ENCODE results near the gene CDIP1. TPM values are rescaled to one million over a fixed set of nuclear protein-coding genes. Genes with fewer than 3 reads are reported as not detected.

Gene CDIP1
- total RNA-seq, 1 donor from 2014 or later: 7.8 TPM

GRCh38 chr16:4570688-4571321, 32.2 kb upstream of the CDIP1 start:
- no peaks in the 10 kb centered on the region for H3K27me3 ChIP-seq (ENCODE audit: control insufficient read depth in 3 of 3, insufficient read depth in 3 of 3, low read length in 3 of 3)
- H3K36me3 ChIP-seq (ENCODE audit: control insufficient read depth in 3 of 3, insufficient read depth in 3 of 3, low read length in 3 of 3): no peaks in the 10 kb centered on the region
- H3K27ac ChIP-seq (ENCODE audit: low read depth, low read length): no peak overlapping the region
- no peaks in the 10 kb centered on the region for H3K9me3 ChIP-seq (ENCODE audit: control insufficient read depth in 3 of 3, low read length in 3 of 3)
- no peak overlapping the region for H3K4me3 ChIP-seq (ENCODE audit: low read length in 3 of 3)
- no peaks in the 10 kb centered on the region for H3K4me1 ChIP-seq (ENCODE audit: control insufficient read depth in 3 of 3, insufficient read depth in 3 of 3, low read length in 3 of 3)
- H3K9ac ChIP-seq (ENCODE audit: low read depth in 1 of 3, low read length in 3 of 3): no peak overlapping the region

GRCh38 chr16:4570086-4570485, 31.5 kb upstream of the CDIP1 start:
- Histone ChIP-seq H3K9me3 (ENCODE audit: control insufficient read depth in 3 of 3, low read length in 3 of 3) (no peaks in the 10 kb centered on the region), H3K36me3 (ENCODE audit: control insufficient read depth in 3 of 3, insufficient read depth in 3 of 3, low read length in 3 of 3) (no peaks in the 10 kb centered on the region), H3K9ac (ENCODE audit: low read depth in 1 of 3, low read length in 3 of 3) (no peak overlapping the region), H3K27me3 (ENCODE audit: control insufficient read depth in 3 of 3, insufficient read depth in 3 of 3, low read length in 3 of 3) (no peaks in the 10 kb centered on the region), H3K27ac (ENCODE audit: low read depth, low read length) (no peak overlapping the region), H3K4me1 (ENCODE audit: control insufficient read depth in 3 of 3, insufficient read depth in 3 of 3, low read length in 3 of 3) (no peaks in the 10 kb centered on the region), H3K4me3 (ENCODE audit: low read length in 3 of 3) (no peak overlapping the region)

- no peak overlapping the region for H3K27ac ChIP-seq (ENCODE audit: low read depth, low read length)
- H3K4me1 ChIP-seq (ENCODE audit: control insufficient read depth in 3 of 3, insufficient read depth in 3 of 3, low read length in 3 of 3): no peaks in the 10 kb centered on the region
- no peaks in the 10 kb centered on the region for H3K9me3 ChIP-seq (ENCODE audit: control insufficient read depth in 3 of 3, low read length in 3 of 3)
- H3K9ac ChIP-seq (ENCODE audit: low read depth in 1 of 3, low read length in 3 of 3): no peak overlapping the region
- no peaks in the 10 kb centered on the region for H3K36me3 ChIP-seq (ENCODE audit: control insufficient read depth in 3 of 3, insufficient read depth in 3 of 3, low read length in 3 of 3)
- no peaks in the 10 kb centered on the region for H3K27me3 ChIP-seq (ENCODE audit: control insufficient read depth in 3 of 3, insufficient read depth in 3 of 3, low read length in 3 of 3)
- no peak overlapping the region for H3K4me3 ChIP-seq (ENCODE audit: low read length in 3 of 3)
Observed at GRCh38 chr16:4566144-4566543, 27.6 kb upstream of the CDIP1 start.

GRCh38 chr16:4564661-4565267, 26.2 kb upstream of the CDIP1 start:
- Histone ChIP-seq H3K9ac (ENCODE audit: low read depth in 1 of 3, low read length in 3 of 3) (no peak overlapping the region), H3K9me3 (ENCODE audit: control insufficient read depth in 3 of 3, low read length in 3 of 3) (no peaks in the 10 kb centered on the region), H3K4me3 (ENCODE audit: low read length in 3 of 3) (no peak overlapping the region), H3K4me1 (ENCODE audit: control insufficient read depth in 3 of 3, insufficient read depth in 3 of 3, low read length in 3 of 3) (no peaks in the 10 kb centered on the region), H3K27me3 (ENCODE audit: control insufficient read depth in 3 of 3, insufficient read depth in 3 of 3, low read length in 3 of 3) (no peaks in the 10 kb centered on the region), H3K27ac (ENCODE audit: low read depth, low read length) (no peak overlapping the region), H3K36me3 (ENCODE audit: control insufficient read depth in 3 of 3, insufficient read depth in 3 of 3, low read length in 3 of 3) (no peaks in the 10 kb centered on the region)

GRCh38 chr16:4561596-4561995, 23.0 kb upstream of the CDIP1 start:
- Histone ChIP-seq H3K9me3 (ENCODE audit: control insufficient read depth in 3 of 3, low read length in 3 of 3) (no peaks in the 10 kb centered on the region), H3K9ac (ENCODE audit: low read depth in 1 of 3, low read length in 3 of 3) (no peak overlapping the region), H3K4me3 (ENCODE audit: low read length in 3 of 3) (no peak overlapping the region), H3K27me3 (ENCODE audit: control insufficient read depth in 3 of 3, insufficient read depth in 3 of 3, low read length in 3 of 3) (peaks cover 0 to 3% (median 0%) of the 10 kb centered on the region in 3 donors), H3K36me3 (ENCODE audit: control insufficient read depth in 3 of 3, insufficient read depth in 3 of 3, low read length in 3 of 3) (no peaks in the 10 kb centered on the region), H3K4me1 (ENCODE audit: control insufficient read depth in 3 of 3, insufficient read depth in 3 of 3, low read length in 3 of 3) (no peaks in the 10 kb centered on the region), H3K27ac (ENCODE audit: low read depth, low read length) (no peak overlapping the region)

- H3K36me3 ChIP-seq (ENCODE audit: control insufficient read depth in 3 of 3, insufficient read depth in 3 of 3, low read length in 3 of 3): no peaks in the 10 kb centered on the region
- peaks cover 0 to 9% (median 0%) of the 10 kb centered on the region in 3 donors for H3K27me3 ChIP-seq (ENCODE audit: control insufficient read depth in 3 of 3, insufficient read depth in 3 of 3, low read length in 3 of 3)
- H3K9ac ChIP-seq (ENCODE audit: low read depth in 1 of 3, low read length in 3 of 3): no peak overlapping the region
- H3K4me3 ChIP-seq (ENCODE audit: low read length in 3 of 3): no peak overlapping the region
- no peak overlapping the region for H3K27ac ChIP-seq (ENCODE audit: low read depth, low read length)
- no peaks in the 10 kb centered on the region for H3K9me3 ChIP-seq (ENCODE audit: control insufficient read depth in 3 of 3, low read length in 3 of 3)
- no peaks in the 10 kb centered on the region for H3K4me1 ChIP-seq (ENCODE audit: control insufficient read depth in 3 of 3, insufficient read depth in 3 of 3, low read length in 3 of 3)
Observed at GRCh38 chr16:4557973-4558372, 19.4 kb upstream of the CDIP1 start.

GRCh38 chr16:4556580-4556979, 18.0 kb upstream of the CDIP1 start:
- no peak overlapping the region for H3K4me3 ChIP-seq (ENCODE audit: low read length in 3 of 3)
- no peaks in the 10 kb centered on the region for H3K4me1 ChIP-seq (ENCODE audit: control insufficient read depth in 3 of 3, insufficient read depth in 3 of 3, low read length in 3 of 3)
- H3K27ac ChIP-seq (ENCODE audit: low read depth, low read length): no peak overlapping the region
- H3K9ac ChIP-seq (ENCODE audit: low read depth in 1 of 3, low read length in 3 of 3): no peak overlapping the region
- H3K27me3 ChIP-seq (ENCODE audit: control insufficient read depth in 3 of 3, insufficient read depth in 3 of 3, low read length in 3 of 3): peaks cover 0 to 9% (median 0%) of the 10 kb centered on the region in 3 donors
- no peaks in the 10 kb centered on the region for H3K9me3 ChIP-seq (ENCODE audit: control insufficient read depth in 3 of 3, low read length in 3 of 3)
- H3K36me3 ChIP-seq (ENCODE audit: control insufficient read depth in 3 of 3, insufficient read depth in 3 of 3, low read length in 3 of 3): no peaks in the 10 kb centered on the region

GRCh38 chr16:4556112-4556511, 17.5 kb upstream of the CDIP1 start, which contains the start of gene C16orf96:
Gene C16orf96 (plus strand): TSS chr16:4556340. CDS start chr16:4556490, 150 bp downstream.
- no peaks in the 10 kb centered on the region for H3K4me1 ChIP-seq (ENCODE audit: control insufficient read depth in 3 of 3, insufficient read depth in 3 of 3, low read length in 3 of 3)
- H3K36me3 ChIP-seq (ENCODE audit: control insufficient read depth in 3 of 3, insufficient read depth in 3 of 3, low read length in 3 of 3): no peaks in the 10 kb centered on the region
- no peaks in the 10 kb centered on the region for H3K9me3 ChIP-seq (ENCODE audit: control insufficient read depth in 3 of 3, low read length in 3 of 3)
- no peak within 1 kb of the TSS for H3K9ac ChIP-seq (ENCODE audit: low read depth in 1 of 3, low read length in 3 of 3)
- peaks cover 0 to 9% (median 0%) of the 10 kb centered on the region in 3 donors for H3K27me3 ChIP-seq (ENCODE audit: control insufficient read depth in 3 of 3, insufficient read depth in 3 of 3, low read length in 3 of 3)
- H3K27ac ChIP-seq (ENCODE audit: low read depth, low read length): no peak within 1 kb of the TSS
- no peak within 1 kb of the TSS for H3K4me3 ChIP-seq (ENCODE audit: low read length in 3 of 3)

DNA sequence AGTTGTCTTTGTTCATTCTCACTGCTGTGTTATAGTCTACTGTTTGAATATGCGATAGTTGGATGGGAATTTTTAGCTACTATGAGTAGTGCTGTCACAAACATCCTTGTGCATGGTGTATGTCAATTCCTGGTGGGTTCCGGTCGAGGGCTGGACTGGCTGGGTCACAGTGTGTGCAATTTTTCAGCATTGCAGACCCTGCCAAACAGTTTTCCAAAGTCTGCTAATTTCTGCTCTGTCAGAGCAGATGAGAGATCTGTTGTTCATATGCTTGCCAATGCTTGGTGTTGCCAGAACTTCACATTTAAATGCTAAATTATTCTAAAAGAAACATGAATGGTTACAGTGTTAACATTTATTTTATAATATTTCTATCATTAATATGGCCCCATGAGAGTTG, 14.0 kb upstream of the CDIP1 start:
- Histone ChIP-seq H3K27ac (ENCODE audit: low read depth, low read length) (no peak overlapping the region), H3K9ac (ENCODE audit: low read depth in 1 of 3, low read length in 3 of 3) (no peak overlapping the region), H3K4me3 (ENCODE audit: low read length in 3 of 3) (no peak overlapping the region), H3K36me3 (ENCODE audit: control insufficient read depth in 3 of 3, insufficient read depth in 3 of 3, low read length in 3 of 3) (no peaks in the 10 kb centered on the region), H3K9me3 (ENCODE audit: control insufficient read depth in 3 of 3, low read length in 3 of 3) (no peaks in the 10 kb centered on the region), H3K27me3 (ENCODE audit: control insufficient read depth in 3 of 3, insufficient read depth in 3 of 3, low read length in 3 of 3) (peaks cover 0 to 9% (median 0%) of the 10 kb centered on the region in 3 donors), H3K4me1 (ENCODE audit: control insufficient read depth in 3 of 3, insufficient read depth in 3 of 3, low read length in 3 of 3) (no peaks in the 10 kb centered on the region)

DNA sequence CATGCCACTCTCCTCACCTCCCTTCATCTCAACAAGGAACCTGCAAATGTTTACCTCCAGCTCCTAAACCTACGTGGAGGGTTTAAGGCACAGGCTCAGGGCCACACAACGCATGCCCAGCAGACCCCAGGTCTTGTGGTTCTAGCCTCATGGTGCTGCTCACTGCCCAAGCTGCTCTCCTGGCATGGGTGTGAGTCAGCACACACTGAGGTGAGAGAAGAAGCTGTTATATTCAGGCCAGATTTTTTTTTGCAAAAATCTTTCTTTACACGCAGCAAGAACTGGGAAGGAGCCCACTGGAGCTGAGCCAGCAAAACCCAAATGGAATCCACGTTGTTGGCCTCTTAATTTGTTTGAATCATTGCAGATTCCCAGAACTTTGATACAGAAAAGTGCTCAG, 12.0 kb upstream of the CDIP1 start:
- no peaks in the 10 kb centered on the region for H3K36me3 ChIP-seq (ENCODE audit: control insufficient read depth in 3 of 3, insufficient read depth in 3 of 3, low read length in 3 of 3)
- H3K9ac ChIP-seq (ENCODE audit: low read depth in 1 of 3, low read length in 3 of 3): no peak overlapping the region
- H3K27ac ChIP-seq (ENCODE audit: low read depth, low read length): no peak overlapping the region
- H3K9me3 ChIP-seq (ENCODE audit: control insufficient read depth in 3 of 3, low read length in 3 of 3): no peaks in the 10 kb centered on the region
- H3K4me3 ChIP-seq (ENCODE audit: low read length in 3 of 3): no peak overlapping the region
- no peaks in the 10 kb centered on the region for H3K27me3 ChIP-seq (ENCODE audit: control insufficient read depth in 3 of 3, insufficient read depth in 3 of 3, low read length in 3 of 3)
- no peaks in the 10 kb centered on the region for H3K4me1 ChIP-seq (ENCODE audit: control insufficient read depth in 3 of 3, insufficient read depth in 3 of 3, low read length in 3 of 3)

Data from skeletal muscle tissue (tissue), 4 donors.